ENCODE results near the gene RAB15.

RAB15 gene

DNA sequence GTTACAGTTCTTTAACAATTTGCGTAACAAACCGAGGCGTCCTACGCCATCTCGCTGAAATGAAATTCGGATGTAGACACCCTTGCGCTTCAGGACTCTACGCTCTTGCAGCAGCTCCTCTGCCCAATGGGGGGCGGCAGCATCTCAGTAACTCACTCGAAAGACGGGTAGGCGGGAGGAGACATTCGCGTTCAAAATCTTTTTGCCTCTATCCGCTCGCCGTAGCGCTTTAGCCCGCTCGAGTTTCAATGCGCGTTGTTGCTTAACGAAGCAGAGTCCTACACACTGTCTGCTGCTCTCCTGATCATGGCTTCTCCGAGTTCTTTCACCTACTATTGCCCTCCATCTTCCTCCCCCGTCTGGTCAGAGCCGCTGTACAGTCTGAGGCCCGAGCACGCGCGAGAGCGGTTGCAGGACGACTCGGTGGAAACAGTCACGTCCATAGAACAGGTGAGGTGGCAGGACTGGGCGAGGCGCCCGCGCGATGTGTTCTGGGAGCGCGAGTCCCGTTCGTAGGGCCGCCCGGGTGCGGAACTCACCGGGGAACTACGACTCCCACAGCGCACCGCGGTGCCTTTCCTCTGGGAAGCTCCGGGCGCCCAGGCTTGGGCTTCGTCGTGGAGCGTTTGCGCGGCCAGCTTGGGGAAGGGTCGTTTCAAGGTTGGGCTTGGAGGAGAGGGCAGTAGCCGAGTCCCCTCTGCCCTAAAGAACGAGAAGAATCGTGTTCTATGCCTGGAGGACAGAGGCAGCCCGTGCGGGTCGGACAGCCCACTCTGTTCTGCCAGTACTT, 14.7 kb upstream of the RAB15 start, which contains the start of gene FNTB (continued):
- no peak for TF ChIP-seq ZBTB1 (tag by site-specific recombination; IDR thresholded peaks at IDR 0.05)
- peak; percentile 87 for TF ChIP-seq YY2 (tag by site-specific recombination; IDR thresholded peaks at IDR 0.05)
- TF ChIP-seq, protein P1, sequence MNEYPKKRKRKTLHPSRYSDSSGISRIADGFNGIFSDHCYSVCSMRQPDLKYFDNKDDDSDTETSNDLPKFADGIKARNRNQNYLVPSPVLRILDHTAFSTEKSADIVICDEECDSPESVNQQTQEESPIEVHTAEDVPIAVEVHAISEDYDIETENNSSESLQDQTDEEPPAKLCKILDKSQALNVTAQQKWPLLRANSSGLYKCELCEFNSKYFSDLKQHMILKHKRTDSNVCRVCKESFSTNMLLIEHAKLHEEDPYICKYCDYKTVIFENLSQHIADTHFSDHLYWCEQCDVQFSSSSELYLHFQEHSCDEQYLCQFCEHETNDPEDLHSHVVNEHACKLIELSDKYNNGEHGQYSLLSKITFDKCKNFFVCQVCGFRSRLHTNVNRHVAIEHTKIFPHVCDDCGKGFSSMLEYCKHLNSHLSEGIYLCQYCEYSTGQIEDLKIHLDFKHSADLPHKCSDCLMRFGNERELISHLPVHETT (tag by site-specific recombination; IDR thresholded peaks at IDR 0.05) = peak; percentile 81
- TF ChIP-seq ZNF707 (tag by site-specific recombination; IDR thresholded peaks at IDR 0.05) = no peak
- peak; percentile 59 for TF ChIP-seq KLF16 (tag by site-specific recombination; IDR thresholded peaks at IDR 0.05)
- peak; percentile 63; the same call in 1 of the 2 replicates for TF ChIP-seq OVOL3 (tag by site-specific recombination; IDR thresholded peaks at IDR 0.05)
- TF ChIP-seq ZNF248 (tag by site-specific recombination; IDR thresholded peaks at IDR 0.05) = no peak
- no peak for TF ChIP-seq ZNF48 (tag by site-specific recombination; IDR thresholded peaks at IDR 0.05)
- peak; percentile 94 for TF ChIP-seq ZNF2 (tag by site-specific recombination; IDR thresholded peaks at IDR 0.05)
- TF ChIP-seq ZNF549 (tag by site-specific recombination; IDR thresholded peaks at IDR 0.05) = no peak
- no peak for TF ChIP-seq ZNF596 (tag by site-specific recombination; IDR thresholded peaks at IDR 0.05)
- TF ChIP-seq YY1 (tag by site-specific recombination; IDR thresholded peaks at IDR 0.05) = peak; percentile 59; the same call in 1 of the 2 replicates
- TF ChIP-seq ZNF654 (tag by site-specific recombination; IDR thresholded peaks at IDR 0.05; ENCODE audit: low read depth) = peak; percentile 84
- TF ChIP-seq FEZF1 (tag by site-specific recombination; IDR thresholded peaks at IDR 0.05) = no peak
- TF ChIP-seq ZNF777 (tag by site-specific recombination; IDR thresholded peaks at IDR 0.05; ENCODE audit: borderline replicate concordance) = peak; percentile 89
- TF ChIP-seq, protein P2, sequence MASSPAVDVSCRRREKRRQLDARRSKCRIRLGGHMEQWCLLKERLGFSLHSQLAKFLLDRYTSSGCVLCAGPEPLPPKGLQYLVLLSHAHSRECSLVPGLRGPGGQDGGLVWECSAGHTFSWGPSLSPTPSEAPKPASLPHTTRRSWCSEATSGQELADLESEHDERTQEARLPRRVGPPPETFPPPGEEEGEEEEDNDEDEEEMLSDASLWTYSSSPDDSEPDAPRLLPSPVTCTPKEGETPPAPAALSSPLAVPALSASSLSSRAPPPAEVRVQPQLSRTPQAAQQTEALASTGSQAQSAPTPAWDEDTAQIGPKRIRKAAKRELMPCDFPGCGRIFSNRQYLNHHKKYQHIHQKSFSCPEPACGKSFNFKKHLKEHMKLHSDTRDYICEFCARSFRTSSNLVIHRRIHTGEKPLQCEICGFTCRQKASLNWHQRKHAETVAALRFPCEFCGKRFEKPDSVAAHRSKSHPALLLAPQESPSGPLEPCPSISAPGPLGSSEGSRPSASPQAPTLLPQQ (tag by site-specific recombination; IDR thresholded peaks at IDR 0.05) = peak; percentile 63
- TF ChIP-seq, protein P3, sequence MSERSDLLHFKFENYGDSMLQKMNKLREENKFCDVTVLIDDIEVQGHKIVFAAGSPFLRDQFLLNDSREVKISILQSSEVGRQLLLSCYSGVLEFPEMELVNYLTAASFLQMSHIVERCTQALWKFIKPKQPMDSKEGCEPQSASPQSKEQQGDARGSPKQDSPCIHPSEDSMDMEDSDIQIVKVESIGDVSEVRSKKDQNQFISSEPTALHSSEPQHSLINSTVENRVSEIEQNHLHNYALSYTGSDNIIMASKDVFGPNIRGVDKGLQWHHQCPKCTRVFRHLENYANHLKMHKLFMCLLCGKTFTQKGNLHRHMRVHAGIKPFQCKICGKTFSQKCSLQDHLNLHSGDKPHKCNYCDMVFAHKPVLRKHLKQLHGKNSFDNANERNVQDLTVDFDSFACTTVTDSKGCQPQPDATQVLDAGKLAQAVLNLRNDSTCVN (tag by site-specific recombination; optimal IDR thresholded peaks at IDR 0.05) = peak; percentile 75
- peak; percentile 93 for TF ChIP-seq TRIM28 (IDR thresholded peaks at IDR 0.05; ENCODE audit: borderline replicate concordance, low read length)
- TF ChIP-seq, protein P4, sequence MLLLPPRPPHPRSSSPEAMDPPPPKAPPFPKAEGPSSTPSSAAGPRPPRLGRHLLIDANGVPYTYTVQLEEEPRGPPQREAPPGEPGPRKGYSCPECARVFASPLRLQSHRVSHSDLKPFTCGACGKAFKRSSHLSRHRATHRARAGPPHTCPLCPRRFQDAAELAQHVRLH (tag by site-specific recombination; IDR thresholded peaks at IDR 0.05) = peak; percentile 71; the same call in 1 of the 2 replicates
- TF ChIP-seq RBAK (tag by site-specific recombination; IDR thresholded peaks at IDR 0.05) = no peak
- peak; percentile 88 for TF ChIP-seq ZNF324 (tag by site-specific recombination; IDR thresholded peaks at IDR 0.05)
- TF ChIP-seq ZNF558 (tag by site-specific recombination; IDR thresholded peaks at IDR 0.05) = 0 out of 2 replicates have a peak, but pooled peaks have one; percentile 22
- TF ChIP-seq ZNF600 (tag by site-specific recombination; IDR thresholded peaks at IDR 0.05) = peak; percentile 94
- peak; percentile 95 for TF ChIP-seq ZBTB17 (tag by site-specific recombination; IDR thresholded peaks at IDR 0.05)
- TF ChIP-seq EGR2 (tag by site-specific recombination; IDR thresholded peaks at IDR 0.05; ENCODE audit: low read depth) = peak; percentile 60; the same call in 1 of the 2 replicates
- TF ChIP-seq KLF10 (tag by site-specific recombination; IDR thresholded peaks at IDR 0.05) = no peak; the same call in 1 of the 2 replicates
- TF ChIP-seq SCRT1 (tag by site-specific recombination; IDR thresholded peaks at IDR 0.05; ENCODE audit: borderline replicate concordance) = peak; percentile 85; the same call in 1 of the 2 replicates
- no peak for TF ChIP-seq ZNF157 (tag by site-specific recombination; IDR thresholded peaks at IDR 0.05)
- TF ChIP-seq ZNF621 (tag by site-specific recombination; IDR thresholded peaks at IDR 0.05) = no peak
- TF ChIP-seq, protein P5, sequence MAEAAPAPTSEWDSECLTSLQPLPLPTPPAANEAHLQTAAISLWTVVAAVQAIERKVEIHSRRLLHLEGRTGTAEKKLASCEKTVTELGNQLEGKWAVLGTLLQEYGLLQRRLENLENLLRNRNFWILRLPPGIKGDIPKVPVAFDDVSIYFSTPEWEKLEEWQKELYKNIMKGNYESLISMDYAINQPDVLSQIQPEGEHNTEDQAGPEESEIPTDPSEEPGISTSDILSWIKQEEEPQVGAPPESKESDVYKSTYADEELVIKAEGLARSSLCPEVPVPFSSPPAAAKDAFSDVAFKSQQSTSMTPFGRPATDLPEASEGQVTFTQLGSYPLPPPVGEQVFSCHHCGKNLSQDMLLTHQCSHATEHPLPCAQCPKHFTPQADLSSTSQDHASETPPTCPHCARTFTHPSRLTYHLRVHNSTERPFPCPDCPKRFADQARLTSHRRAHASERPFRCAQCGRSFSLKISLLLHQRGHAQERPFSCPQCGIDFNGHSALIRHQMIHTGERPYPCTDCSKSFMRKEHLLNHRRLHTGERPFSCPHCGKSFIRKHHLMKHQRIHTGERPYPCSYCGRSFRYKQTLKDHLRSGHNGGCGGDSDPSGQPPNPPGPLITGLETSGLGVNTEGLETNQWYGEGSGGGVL (tag by site-specific recombination; IDR thresholded peaks at IDR 0.05) = no peak
- TF ChIP-seq ZNF521 (tag by site-specific recombination; IDR thresholded peaks at IDR 0.05) = no peak
- TF ChIP-seq ZNF677 (tag by site-specific recombination; IDR thresholded peaks at IDR 0.05) = no peak
- 0 out of 2 replicates have a peak, but pooled peaks have one; percentile 50 for TF ChIP-seq ZSCAN30 (tag by site-specific recombination; IDR thresholded peaks at IDR 0.05)
- peak; percentile 82 for TF ChIP-seq SP7 (tag by site-specific recombination; IDR thresholded peaks at IDR 0.05)
- peak; percentile 92 for TF ChIP-seq ZXDB (tag by site-specific recombination; IDR thresholded peaks at IDR 0.05)
- peak; percentile 97 for TF ChIP-seq ZNF76 (tag by site-specific recombination; IDR thresholded peaks at IDR 0.05; ENCODE audit: borderline replicate concordance, low read depth)
